SW 1271 (cell line): Measurements from ENCODE around the gene GPR152.
A peak's percentile ranks its signal among the peaks of the same experiment; 100 is the strongest.
"Not testable (repeated sequence)": the region's sequence is repeated elsewhere in the genome, so short reads cannot be mapped to it uniquely, and the experiment has no call there.

Source experiments
- DNase-seq, 2 experiments: peaks; one replicate each; lab custom pipeline; 2025; lab: John Stamatoyannopoulos, UW

GPR152 gene

DNA sequence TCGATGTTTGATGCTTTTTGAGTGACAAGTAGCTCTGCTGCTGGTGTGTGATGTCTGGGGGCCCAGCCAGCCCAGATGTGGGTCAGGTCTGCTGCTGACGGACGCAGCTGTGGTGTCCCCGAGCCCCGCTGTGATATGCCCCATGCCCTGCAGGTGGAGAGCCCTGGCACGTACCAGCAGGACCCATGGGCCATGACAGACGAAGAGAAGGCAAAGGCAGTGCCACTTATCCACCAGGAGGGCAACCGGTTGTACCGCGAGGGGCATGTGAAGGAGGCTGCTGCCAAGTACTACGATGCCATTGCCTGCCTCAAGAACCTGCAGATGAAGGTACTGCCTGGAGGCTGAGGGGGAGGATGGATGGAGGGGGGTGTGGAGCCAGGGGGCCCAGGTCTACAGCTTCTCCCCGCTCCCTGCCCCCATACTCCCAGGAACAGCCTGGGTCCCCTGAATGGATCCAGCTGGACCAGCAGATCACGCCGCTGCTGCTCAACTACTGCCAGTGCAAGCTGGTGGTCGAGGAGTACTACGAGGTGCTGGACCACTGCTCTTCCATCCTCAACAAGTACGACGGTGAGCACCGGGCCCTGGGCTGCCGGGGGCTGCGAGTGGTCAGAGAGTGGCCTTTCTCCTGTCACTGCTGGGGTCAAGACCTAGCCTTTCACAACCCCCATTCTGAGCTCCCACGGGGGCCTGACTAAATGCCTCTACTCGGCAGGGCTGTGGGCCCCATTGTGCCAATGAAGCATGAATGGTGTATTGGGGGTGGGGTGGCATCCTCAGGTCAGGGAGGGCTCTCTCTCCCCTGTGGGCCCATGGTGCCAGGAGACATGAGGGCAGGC, 37.6 kb upstream of the GPR152 start:
- no peak for DNase-seq

DNA sequence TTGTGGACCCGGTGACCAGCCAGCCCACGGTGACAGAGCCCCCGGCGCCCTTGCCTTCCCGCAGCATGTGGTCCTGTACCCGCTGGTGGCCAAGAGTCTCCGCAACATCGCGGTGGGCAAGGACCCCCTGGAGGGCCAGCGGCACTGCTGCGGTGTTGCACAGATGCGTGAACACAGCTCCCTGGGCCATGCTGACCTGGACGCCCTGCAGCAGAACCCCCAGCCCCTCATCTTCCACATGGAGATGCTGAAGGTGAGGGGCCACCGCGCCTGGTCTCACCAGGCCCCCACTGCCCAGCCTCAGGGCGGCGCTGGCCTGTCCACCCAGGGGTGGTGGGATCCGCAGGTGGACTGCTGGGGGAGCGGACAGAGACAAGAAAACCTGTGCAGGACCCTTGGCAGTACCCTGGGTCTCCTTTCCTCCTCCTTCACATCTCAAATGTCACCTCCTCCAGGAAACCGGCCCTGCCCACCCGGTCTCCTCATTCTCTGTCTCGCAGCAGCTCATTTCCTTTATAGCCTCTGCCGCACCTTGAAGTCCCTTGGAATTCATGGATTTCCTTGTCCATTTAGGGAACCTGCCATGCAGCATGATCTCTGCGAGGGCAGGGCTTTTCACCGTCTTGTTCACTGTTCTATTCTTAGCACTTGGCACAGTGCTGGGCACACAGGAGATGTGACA, 36.8 kb upstream of the GPR152 start:
- DNase-seq: no peak

- DNase-seq: no peak
Measured at GRCh38 chr11:67486481-67487195, 34.1 kb upstream of the GPR152 start.

DNA sequence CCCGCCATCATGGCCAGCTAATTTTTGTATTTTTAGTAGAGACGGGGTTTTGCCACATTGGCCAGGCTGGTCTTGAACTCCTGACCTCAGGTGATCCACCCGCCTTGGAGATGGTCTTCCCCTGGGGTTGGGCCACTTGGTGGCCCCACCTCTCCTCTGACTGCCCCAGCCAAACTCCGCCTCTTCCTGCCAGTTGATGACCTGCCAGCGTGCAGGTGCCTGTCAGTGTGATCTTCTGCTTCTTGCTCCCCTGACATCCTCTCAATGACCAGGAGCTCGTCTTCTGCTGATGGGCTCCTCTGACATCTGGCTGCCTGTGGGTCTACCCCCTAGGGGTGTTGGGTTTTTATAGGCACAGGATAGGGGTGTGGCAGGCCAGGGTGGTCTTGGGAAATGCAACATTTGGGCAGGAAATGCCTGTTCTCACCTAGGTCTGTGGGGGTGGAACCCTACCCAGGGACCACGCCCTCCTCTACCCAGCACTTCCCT, 33.4 kb upstream of the GPR152 start:
- DNase-seq: not testable (repeated sequence)

DNA sequence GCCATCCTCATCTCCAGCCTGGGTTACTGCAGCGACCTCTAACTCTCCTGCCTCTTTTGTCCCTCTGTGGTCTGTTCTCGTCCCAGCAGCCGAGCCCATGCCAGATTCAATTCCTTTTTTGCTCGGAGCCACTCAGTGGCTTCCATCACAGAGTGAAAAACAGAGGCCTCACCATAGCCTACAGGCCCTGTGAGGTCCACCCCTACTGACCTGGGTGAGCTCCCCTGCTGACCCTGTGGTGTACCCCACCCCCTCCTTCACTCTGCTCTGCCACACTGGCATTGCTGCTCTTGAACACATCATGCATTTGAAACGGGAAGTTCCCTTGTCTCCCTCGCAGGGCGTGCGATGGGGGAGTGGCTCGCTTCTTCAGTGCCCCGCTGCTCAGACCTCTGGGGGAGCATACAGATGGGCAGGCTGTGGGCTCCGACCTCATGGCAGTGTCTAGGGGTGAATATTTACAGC, 32.4 kb upstream of the GPR152 start:
- DNase-seq: no peak

GRCh38 chr11:67483831-67484665, 31.5 kb upstream of the GPR152 start:
- DNase-seq: no peak

DNA sequence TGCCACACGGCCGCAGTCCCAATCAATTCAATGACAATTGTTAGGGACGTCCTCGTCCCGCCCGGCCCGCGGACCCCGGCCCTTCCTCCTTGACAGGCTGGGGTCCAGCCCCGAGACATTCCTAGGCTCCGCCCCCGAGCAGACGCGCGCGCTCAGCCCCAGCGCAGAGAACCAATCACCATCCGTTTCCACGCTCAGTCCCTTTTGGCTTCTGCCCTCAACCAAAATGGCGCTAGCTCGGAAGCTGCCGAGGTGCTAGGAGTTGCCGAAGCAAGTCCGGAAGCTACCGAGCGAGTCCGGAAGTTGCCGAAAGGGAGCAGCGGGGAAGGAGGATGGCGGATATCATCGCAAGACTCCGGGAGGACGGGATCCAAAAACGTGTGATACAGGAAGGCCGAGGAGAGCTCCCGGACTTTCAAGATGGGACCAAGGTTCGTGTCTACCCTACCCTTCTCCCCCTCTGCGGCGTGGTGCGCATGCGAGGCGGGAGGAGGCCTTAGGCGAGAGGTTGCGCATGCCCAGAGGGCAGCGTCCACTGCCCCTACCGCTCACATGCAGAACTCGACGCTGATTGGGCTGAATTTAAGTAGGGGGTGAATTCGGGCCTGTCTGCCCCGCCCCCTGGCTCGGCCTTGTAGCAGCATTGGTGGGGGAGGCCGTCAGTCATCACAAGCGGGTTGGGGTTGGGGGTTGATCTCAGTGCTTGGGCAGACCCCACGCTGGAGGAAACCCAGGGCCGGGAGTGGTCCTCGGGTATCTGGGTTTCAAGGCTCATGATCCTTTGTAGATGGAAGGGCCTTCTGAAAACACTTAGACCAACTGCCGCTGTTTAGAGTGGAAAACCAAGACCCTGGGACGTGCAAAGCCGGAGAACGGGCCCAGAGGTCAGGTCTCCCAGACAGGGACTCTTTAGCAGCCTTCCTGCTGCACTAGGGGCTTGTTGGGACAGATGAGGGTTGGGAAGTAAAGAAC, 30.6 kb upstream of the GPR152 start, which contains the start of gene AIP:
AIP (plus strand) TSS at position 200 of the 972 bp plus-strand sequence; CDS start at position 333, 133 bp downstream.
- DNase-seq: peak; percentile 97 to 98

DNA sequence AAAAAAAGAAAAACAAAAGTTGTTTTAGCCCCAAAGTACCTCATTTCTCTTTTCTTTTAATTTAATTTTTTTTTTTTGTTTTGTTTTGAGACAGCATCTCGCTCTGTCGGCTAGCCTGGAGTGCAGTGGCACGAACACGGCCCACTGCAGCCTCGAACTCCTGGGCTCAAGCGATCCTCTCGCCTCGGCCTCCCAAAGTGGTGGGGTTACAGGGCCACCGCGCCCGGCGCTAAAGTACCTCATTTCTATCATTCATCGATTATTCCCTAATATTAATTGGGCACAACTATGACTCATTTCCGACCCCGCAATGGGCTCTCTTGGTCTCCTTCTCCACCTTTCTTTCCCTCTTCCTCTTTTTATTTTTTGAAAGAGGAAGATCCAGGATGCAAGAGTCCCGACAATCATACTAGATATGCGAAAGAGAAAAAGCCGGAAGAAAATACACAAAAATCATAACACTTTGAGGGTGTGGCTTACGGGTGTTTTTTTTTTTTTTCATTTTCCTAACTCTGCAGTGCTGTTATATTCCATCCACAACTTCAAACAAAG, 29.8 kb upstream of the GPR152 start:
- DNase-seq: peak in 1 of 2 experiments; percentile 78

GRCh38 chr11:67477344-67478050, 25.0 kb upstream of the GPR152 start:
- DNase-seq: not testable (repeated sequence)

GRCh38 chr11:67476692-67477091, 24.2 kb upstream of the GPR152 start:
- not testable (repeated sequence) for DNase-seq

GRCh38 chr11:67472882-67473281, 20.4 kb upstream of the GPR152 start:
- no peak for DNase-seq

DNA sequence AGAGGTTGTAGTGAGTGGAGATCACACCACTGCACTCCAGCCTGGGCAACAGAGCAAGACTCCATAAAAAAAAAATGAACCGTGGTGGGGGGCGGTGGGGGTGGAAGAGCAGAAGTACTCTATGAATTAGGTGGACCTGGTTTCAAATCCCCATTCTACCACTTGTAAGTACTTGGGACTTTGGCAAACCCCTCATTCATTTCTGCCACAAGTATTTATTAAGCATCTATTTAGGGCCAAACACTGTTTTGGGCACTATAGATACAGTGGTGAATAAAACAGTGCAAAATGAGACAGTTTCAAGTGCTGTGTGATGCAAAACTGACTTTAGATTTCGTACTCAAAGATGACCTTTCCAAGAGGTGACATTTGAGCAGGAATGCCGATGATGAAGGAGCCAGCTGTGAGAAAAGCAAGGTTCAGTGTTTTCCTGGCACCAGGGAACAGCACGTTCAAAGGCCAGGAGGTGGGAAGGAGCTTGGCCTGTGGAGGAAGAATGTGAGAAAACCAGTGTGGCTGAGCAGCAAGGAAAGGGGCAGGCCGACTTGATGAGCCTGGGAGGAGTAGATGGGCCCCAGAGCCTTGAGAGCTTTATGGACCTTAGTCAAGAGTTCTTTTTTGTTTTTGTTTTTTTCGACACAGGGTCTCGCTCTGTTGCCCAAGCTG, 17.9 kb upstream of the GPR152 start:
- DNase-seq: no peak

DNA sequence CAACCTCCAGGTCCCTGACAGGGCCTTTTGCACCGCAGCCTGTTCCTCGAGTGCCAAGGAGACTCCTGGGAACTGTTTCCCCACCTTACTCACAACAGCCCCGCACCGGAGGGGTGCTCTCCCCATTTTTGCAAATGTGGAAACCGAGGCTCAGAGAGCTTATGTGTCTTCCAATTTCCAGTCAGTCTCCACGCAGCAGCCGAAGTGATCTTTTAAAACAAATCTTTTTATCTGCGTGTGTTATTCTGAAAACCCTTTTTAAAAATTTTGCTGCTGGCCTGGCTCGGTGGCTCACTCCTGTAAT, 16.9 kb upstream of the GPR152 start:
- no peak for DNase-seq

DNA sequence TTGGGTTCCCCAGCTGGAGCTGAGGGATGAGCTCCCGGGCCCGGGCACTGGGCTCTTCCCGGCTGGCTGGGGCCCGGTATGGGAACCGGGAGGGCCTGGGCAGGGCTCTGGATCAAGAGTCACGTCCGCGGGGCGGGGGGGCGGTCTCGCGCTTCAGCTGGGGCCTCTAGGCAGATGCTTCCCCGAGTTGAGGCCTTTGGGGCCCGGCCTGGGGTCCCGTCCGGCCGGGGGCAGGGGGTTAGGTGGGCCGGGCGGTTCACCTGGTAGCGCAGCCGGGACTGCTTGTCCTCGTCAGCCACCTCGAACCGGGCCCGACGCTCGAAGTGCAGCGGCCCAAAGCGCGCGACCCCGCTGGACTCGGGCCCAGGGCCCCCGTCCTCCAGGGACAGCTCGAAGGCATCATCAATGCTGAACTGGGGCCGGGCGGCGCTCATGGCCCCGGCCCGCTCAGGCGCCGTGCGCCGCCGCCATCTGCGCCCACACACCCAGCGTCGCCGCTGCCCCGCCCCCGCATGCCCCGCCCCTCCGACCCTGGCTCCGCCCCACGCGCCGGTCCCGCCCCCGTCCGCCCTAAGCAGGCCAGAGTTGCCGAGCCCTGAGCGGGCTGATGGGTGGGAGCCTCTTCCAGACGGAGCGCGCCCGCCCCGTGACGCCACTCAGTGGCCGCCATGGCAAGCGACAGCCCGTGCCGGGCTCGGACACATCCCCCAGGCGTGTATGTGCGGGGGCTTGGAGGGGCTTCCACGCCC, 16.4 kb upstream of the GPR152 start, which contains the start of gene TMEM134:
TMEM134 (minus strand) TSS at position 493 of the 749 bp plus-strand sequence; CDS start at position 434, 59 bp downstream.
- DNase-seq: peak; percentile 86 to 89

DNA sequence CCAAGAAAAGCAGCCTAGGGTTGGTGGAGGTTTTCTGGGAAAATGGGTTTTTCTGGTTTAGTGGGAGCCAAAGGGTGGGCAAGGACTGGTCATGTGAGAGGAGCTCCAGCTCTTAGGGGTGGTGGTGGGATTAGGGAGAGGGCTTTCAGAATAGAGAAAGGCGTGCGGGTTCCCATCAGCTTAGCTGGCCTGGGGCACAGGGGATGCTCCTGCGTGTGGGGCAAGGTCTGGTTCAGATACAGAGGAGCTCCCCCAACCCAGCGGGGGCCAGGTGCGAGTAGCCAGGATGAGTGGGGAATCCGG, 15.9 kb upstream of the GPR152 start:
- DNase-seq: no peak

DNA sequence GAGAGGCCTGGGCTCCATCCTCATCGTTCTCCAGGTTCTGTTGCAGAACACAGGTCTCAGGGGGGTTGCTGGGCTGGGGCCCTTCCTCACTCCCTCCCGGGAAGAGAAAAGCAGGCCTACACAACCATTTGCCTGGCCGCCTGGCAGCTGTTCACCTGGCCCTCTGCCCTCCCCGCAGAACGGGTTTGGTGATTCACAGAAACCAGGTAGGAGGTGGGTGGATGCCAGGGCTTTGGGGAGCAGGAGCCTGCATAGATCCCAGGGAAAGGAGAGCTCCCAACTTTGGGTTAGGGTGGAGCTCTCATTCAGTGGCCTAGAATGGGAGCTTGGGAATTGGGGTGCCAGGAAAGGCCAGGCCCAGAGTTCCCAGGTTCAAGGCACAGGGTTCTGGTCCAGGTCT, 15.5 kb upstream of the GPR152 start:
- no peak for DNase-seq

- DNase-seq: no peak
Measured at GRCh38 chr11:67466962-67467771, 14.6 kb upstream of the GPR152 start.
